HEK293T (cell line): ENCODE results near the gene KRT32.

ENCODE experiments used
- CTCF ChIA-PET: fragments of 350-600 bp; formaldehyde crosslinking; extraction: SDS; loops from one replicate; lab custom pipeline; 2021; ENCODE audit warnings: antibody characterized with exemption, inconsistent platforms; lab: Yijun Ruan, JAX
- POLR2A ChIA-PET: fragments of 350-600 bp; formaldehyde crosslinking; extraction: SDS; loops from one replicate; lab custom pipeline; 2020; ENCODE audit warnings: antibody characterized with exemption, inconsistent platforms; lab: Yijun Ruan, JAX
- DNase-seq: peaks from one replicate; pipeline ENCODE4 v3.0.0; 2012; ENCODE audit warnings: mixed read lengths; ENCODE audit errors: extremely low spot score
- ARNT ChIP-seq: fragments of 450-650 bp; IDR thresholded peaks from 2 replicates; pipeline ENCODE4 v1.6.1; 2017; ENCODE audit warnings: mild to moderate bottlenecking
- BHLHE40 ChIP-seq: fragments of 450-650 bp; IDR thresholded peaks from 2 replicates; pipeline ENCODE4 v1.6.1; 2016; ENCODE audit warnings: mild to moderate bottlenecking, moderate library complexity, borderline replicate concordance
- CTBP1 ChIP-seq: fragments of 450-650 bp; IDR thresholded peaks from 2 replicates; pipeline ENCODE4 v1.6.1; 2016; ENCODE audit warnings: borderline replicate concordance
- ELF4 ChIP-seq: fragments of 450-650 bp; IDR thresholded peaks from 2 replicates; pipeline ENCODE4 v1.6.1; 2017; ENCODE audit warnings: antibody characterized with exemption
- FOXA1 ChIP-seq: fragments of 450-650 bp; IDR thresholded peaks from 2 replicates; pipeline ENCODE4 v1.6.1; 2016; ENCODE audit warnings: mild to moderate bottlenecking
- FOXK2 ChIP-seq: fragments of 450-650 bp; IDR thresholded peaks from 2 replicates; pipeline ENCODE4 v1.6.1; 2016; ENCODE audit warnings: mild to moderate bottlenecking
- FOXM1 ChIP-seq: fragments of 450-650 bp; IDR thresholded peaks from 2 replicates; pipeline ENCODE4 v1.6.1; 2017; ENCODE audit warnings: mild to moderate bottlenecking, borderline replicate concordance
- HDGF ChIP-seq: fragments of 450-650 bp; IDR thresholded peaks from 2 replicates; pipeline ENCODE4 v1.6.1; 2017; ENCODE audit warnings: antibody characterized with exemption, borderline replicate concordance
- L3MBTL2 ChIP-seq: fragments of 450-650 bp; conservative IDR thresholded peaks from 2 replicates; pipeline ENCODE4 v1.6.1; 2016; ENCODE audit warnings: mild to moderate bottlenecking
- LEF1 ChIP-seq: fragments of 450-650 bp; IDR thresholded peaks from 2 replicates; pipeline ENCODE4 v1.6.1; 2017; ENCODE audit warnings: mild to moderate bottlenecking, borderline replicate concordance
- NFRKB ChIP-seq: fragments of 450-650 bp; IDR thresholded peaks from 2 replicates; pipeline ENCODE4 v1.6.1; 2016; ENCODE audit warnings: mild to moderate bottlenecking, moderate library complexity
- PKNOX1 ChIP-seq: fragments of 450-650 bp; IDR thresholded peaks from 2 replicates; pipeline ENCODE4 v1.6.1; 2016
- SP1 ChIP-seq: fragments of 450-650 bp; IDR thresholded peaks from 2 replicates; pipeline ENCODE4 v1.6.1; 2017
- SUZ12 ChIP-seq: fragments of 450-650 bp; IDR thresholded peaks from 2 replicates; pipeline ENCODE4 v1.6.1; 2016; ENCODE audit warnings: mild to moderate bottlenecking
- TARDBP ChIP-seq: fragments of 450-650 bp; IDR thresholded peaks from 2 replicates; pipeline ENCODE4 v1.6.1; 2016
- ZNF384 ChIP-seq: fragments of 450-650 bp; IDR thresholded peaks from 2 replicates; pipeline ENCODE4 v1.6.1; 2016

Gene KRT32

DNA sequence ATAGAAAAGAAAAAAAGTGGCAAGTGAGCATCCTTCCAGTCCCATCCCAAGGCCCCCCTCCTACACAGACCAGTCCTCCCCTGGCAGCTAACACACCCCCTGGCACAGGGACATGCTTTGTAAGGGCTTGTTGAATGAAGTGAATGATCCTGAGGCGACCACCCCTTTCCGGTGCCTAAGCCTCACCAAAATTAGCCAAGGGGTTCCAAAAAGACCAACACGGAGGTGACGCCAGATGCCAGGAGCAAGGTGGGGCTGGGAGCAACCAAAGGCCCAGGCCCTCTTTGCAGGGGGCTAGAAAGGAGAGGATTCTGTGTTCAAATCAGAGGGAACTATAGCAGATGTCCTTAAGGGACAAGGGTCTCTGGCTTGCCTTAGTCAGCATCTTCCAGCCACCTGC lies 8.2 kb upstream of the KRT32 start:
- ChIA-PET CTCF (interaction anchor here (1.1 kb wide), 1 partner anchor 10 kb away, joined by 4 read pairs; no protein-coding TSS in a partner anchor), POLR2A (no interaction called here)
- TF ChIP-seq SUZ12, result no peak
- no peak for TF ChIP-seq NFRKB
- no peak for TF ChIP-seq ELF4
- TF ChIP-seq LEF1, result no peak
- TF ChIP-seq FOXK2, result no peak
- no peak for TF ChIP-seq PKNOX1
- no peak for TF ChIP-seq ZNF384
- DNase-seq, result no peak

DNA sequence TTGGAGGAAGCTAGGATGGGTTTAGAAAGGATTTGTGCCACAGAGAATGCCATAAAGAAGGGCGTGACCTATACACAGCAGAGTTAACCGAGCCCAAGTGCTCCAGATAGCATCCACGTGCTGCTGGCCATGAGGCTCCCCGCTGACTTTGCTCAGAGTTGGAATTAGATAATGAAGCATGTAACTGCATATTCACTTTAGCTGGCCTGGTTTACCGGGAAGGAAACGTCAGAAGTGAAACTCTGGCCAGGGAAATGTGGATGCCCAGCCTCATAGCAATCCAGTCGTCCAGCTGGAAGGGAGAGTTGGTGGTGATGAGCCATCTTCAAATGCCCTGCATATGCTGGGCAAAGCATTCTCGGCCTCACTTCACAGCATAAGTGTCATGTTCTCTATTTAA lies 7.7 kb upstream of the KRT32 start:
- CTCF ChIA-PET, result interaction anchor here (1.1 kb wide), 1 partner anchor 10 kb away, joined by 4 read pairs; no protein-coding TSS in a partner anchor
- POLR2A ChIA-PET, result no interaction called here
- no peak for TF ChIP-seq CTBP1
- DNase-seq, result no peak

- POLR2A ChIA-PET, result no interaction called here
- DNase-seq, result no peak
- TF ChIP-seq SP1, result no peak
- TF ChIP-seq LEF1, result no peak
- no peak for TF ChIP-seq SUZ12
- CTCF ChIA-PET, result no interaction called here
Measured at GRCh38 chr17:41468346-41468745, 1.2 kb upstream of the KRT32 start.

DNA sequence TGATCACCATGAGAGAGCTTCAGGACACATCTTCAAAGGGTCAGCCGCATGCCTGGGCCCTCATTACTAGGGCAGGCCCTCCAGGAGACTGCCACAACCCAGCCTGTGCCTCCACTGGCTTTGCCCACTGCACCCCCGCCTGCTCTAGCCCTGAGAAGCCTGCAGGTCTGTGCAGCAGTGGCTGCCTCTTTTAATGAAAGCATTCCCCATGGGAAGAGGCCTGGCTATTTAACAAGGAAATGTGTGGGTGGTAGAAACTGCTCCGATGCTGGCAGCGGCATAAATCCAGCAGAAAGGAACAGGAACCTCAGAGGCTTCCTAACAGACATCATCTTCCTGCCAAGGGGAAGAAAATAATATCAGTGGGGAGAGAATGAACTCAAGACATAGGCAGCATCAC lies 375 bp upstream of the KRT32 start:
- ChIA-PET POLR2A (no interaction called here), CTCF (no interaction called here)
- TF ChIP-seq TARDBP, result no peak
- TF ChIP-seq SUZ12, result no peak
- TF ChIP-seq CTBP1, result no peak
- no peak for TF ChIP-seq ARNT
- TF ChIP-seq NFRKB, result no peak
- TF ChIP-seq SP1, result no peak
- TF ChIP-seq L3MBTL2, result no peak
- no peak for TF ChIP-seq LEF1
- no peak for TF ChIP-seq FOXA1
- TF ChIP-seq ZNF384, result no peak
- no peak for TF ChIP-seq BHLHE40
- no peak for TF ChIP-seq HDGF
- TF ChIP-seq PKNOX1, result no peak
- TF ChIP-seq FOXK2, result no peak
- DNase-seq, result no peak

DNA sequence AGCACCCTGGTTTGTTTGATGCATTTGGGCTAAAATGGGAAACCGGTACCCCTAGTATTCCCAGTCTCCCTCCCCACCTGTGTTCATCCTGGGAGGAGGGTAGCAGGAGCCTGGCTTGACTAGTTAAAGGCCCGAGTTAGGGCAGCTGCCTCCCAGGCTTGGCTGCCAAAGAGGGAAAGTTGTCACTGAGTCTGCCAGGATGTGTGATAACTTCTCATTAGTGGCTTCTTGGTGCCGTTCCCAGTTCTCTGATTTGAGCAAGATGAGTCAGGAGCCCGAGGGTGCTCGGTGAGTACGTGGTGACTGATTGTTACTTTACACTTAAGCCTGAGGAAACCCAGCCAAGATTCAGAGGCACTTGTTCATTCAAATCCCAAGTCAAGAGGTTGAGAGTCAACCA lies 2.5 kb downstream of the KRT32 start:
- no peak for TF ChIP-seq L3MBTL2
- no peak for TF ChIP-seq SP1
- TF ChIP-seq CTBP1, result no peak
- no peak for TF ChIP-seq SUZ12
- TF ChIP-seq HDGF, result no peak
- POLR2A ChIA-PET, result no interaction called here
- DNase-seq, result no peak
- CTCF ChIA-PET, result no interaction called here

GRCh38 chr17:41464173-41464572 lies 3.0 kb downstream of the KRT32 start:
- POLR2A ChIA-PET, result no interaction called here
- TF ChIP-seq LEF1 (no peak), ZNF384 (no peak), SUZ12 (no peak), HDGF (no peak), TARDBP (no peak), FOXA1 (no peak), ARNT (no peak), CTBP1 (no peak), PKNOX1 (no peak), L3MBTL2 (no peak), FOXM1 (no peak), BHLHE40 (no peak), NFRKB (no peak), SP1 (no peak), ELF4 (no peak), FOXK2 (no peak)
- no peak for DNase-seq
- CTCF ChIA-PET, result no interaction called here

DNA sequence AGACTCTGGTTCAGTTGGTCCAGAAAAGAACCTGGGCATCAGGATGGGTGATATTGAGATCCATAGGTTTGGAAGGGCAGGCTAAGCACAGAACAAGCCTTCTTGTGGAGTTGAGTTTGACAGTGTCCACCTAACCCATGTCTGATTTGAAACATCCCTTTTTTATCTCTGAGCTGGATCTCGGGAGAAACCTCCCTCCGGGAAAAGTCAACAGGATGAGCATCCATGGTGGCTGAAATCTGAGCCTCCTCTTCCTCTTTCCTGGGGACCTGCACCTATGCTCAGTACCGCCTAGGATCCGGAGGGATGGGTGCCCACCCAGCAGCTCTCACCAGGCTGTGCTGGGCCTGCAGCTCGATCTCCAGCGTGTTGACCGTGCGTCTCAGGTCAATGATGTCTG lies 3.4 kb downstream of the KRT32 start:
- DNase-seq, result no peak
- POLR2A ChIA-PET, result no interaction called here
- CTCF ChIA-PET, result no interaction called here
- TF ChIP-seq HDGF, result no peak
- no peak for TF ChIP-seq CTBP1
- TF ChIP-seq FOXM1, result no peak
- no peak for TF ChIP-seq NFRKB
- TF ChIP-seq ARNT, result no peak
- TF ChIP-seq BHLHE40, result no peak
- TF ChIP-seq FOXK2, result no peak
- TF ChIP-seq L3MBTL2, result no peak
- TF ChIP-seq FOXA1, result no peak
- TF ChIP-seq ZNF384, result no peak
- no peak for TF ChIP-seq TARDBP
